ENCODE measurements around the gene REV3L. TPM values are rescaled to one million over a fixed set of nuclear protein-coding genes. Genes with fewer than 3 reads are reported as not detected.

REV3L gene, protein sequence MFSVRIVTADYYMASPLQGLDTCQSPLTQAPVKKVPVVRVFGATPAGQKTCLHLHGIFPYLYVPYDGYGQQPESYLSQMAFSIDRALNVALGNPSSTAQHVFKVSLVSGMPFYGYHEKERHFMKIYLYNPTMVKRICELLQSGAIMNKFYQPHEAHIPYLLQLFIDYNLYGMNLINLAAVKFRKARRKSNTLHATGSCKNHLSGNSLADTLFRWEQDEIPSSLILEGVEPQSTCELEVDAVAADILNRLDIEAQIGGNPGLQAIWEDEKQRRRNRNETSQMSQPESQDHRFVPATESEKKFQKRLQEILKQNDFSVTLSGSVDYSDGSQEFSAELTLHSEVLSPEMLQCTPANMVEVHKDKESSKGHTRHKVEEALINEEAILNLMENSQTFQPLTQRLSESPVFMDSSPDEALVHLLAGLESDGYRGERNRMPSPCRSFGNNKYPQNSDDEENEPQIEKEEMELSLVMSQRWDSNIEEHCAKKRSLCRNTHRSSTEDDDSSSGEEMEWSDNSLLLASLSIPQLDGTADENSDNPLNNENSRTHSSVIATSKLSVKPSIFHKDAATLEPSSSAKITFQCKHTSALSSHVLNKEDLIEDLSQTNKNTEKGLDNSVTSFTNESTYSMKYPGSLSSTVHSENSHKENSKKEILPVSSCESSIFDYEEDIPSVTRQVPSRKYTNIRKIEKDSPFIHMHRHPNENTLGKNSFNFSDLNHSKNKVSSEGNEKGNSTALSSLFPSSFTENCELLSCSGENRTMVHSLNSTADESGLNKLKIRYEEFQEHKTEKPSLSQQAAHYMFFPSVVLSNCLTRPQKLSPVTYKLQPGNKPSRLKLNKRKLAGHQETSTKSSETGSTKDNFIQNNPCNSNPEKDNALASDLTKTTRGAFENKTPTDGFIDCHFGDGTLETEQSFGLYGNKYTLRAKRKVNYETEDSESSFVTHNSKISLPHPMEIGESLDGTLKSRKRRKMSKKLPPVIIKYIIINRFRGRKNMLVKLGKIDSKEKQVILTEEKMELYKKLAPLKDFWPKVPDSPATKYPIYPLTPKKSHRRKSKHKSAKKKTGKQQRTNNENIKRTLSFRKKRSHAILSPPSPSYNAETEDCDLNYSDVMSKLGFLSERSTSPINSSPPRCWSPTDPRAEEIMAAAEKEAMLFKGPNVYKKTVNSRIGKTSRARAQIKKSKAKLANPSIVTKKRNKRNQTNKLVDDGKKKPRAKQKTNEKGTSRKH (N-terminal part only)
- 3.5 TPM for polyA plus RNA-seq (2013, experiment 1 of 2)
- 2.2 TPM for polyA plus RNA-seq (2013, experiment 2 of 2)

DNA sequence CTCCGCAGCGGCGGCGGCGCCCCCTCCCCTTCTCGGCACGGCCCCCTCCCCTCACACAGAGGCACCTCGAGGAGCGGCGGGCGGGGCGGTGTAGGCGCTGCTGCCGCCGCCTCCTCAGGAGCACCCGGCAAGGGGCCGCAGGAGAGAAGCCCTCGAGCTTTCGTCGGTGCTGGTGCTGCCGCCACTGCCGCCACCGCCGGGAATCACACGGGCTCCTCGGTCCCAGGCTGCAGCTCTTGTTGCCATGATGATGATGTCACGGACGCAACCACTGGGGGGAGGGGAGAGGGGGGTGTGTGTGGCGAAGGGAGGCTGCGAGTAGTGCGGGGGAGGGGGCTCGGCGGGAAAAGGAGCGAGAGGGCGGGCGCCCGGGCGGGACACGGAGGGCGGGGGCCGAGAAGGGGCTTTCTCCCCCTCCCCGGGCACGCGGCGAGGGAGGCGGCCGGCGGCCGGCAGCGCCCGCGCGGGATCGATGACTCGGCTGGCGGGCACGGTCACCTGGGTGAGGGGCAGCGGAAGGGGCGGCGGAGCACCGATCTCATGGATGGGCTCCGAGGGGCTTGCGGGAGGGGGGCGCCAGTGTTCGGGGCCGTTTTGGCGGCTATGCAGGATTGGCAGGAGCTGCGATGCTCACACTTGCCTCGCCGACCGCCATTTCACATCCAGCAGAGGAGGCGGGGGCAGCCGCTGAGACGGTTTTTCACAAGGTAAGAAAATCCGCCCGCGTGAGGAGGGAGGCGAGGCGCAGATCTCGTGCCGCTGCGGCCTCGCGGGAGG, at the start of gene REV3L:
REV3L (minus strand) TSS at position 260 of the 777 bp plus-strand sequence. CDS start 330 bp downstream, outside the sequence.
- H3K4me2 ChIP-seq (ENCODE audit: low read length) = peak within 1 kb of the TSS; percentile 66
- no peaks in the 10 kb centered on the region for H3K36me3 ChIP-seq (ENCODE audit: control insufficient read depth, insufficient read depth, low read length)
- H4K5ac ChIP-seq (ENCODE audit: low read length) = no peak within 1 kb of the TSS
- no CpG with 5 or more reads among the region's 84 CpGs for WGBS (ENCODE audit: extremely low coverage, insufficient coverage, low lambda C conversion rate)
- DNase-seq = peak; percentile 96
- H3K4me1 ChIP-seq (ENCODE audit: control insufficient read depth, low read depth, low read length) = peaks cover 5% of the 10 kb centered on the region
- peak within 1 kb of the TSS; percentile 93 for H3K9ac ChIP-seq (ENCODE audit: low read length)
- H3K18ac ChIP-seq (ENCODE audit: low read length) = peak within 1 kb of the TSS; percentile 79
- no peak within 1 kb of the TSS for H2BK15ac ChIP-seq (replicated peaks; ENCODE audit: low read depth)
- H3K4ac ChIP-seq (ENCODE audit: low read depth, low read length) = peak within 1 kb of the TSS; percentile 77
- peak within 1 kb of the TSS; percentile 88 for H3K4me3 ChIP-seq (ENCODE audit: low read length)
- peak within 1 kb of the TSS; percentile 67 for H2BK5ac ChIP-seq (ENCODE audit: low read length)
- no peak within 1 kb of the TSS for H4K8ac ChIP-seq (ENCODE audit: low read depth, low read length)
- H3K23ac ChIP-seq (ENCODE audit: low read length) = peak within 1 kb of the TSS; percentile 33
- peaks cover 2% of the 10 kb centered on the region for H3K27me3 ChIP-seq (ENCODE audit: insufficient read depth, low read length, poor library complexity)
- peak within 1 kb of the TSS; percentile 64 for H2BK120ac ChIP-seq (ENCODE audit: low read depth, low read length)
- peaks cover 1% of the 10 kb centered on the region for H3K79me2 ChIP-seq (ENCODE audit: control insufficient read depth, insufficient read depth, low read length)
- no peak within 1 kb of the TSS for H2AK5ac ChIP-seq (ENCODE audit: low read length)
- H3K79me1 ChIP-seq (ENCODE audit: low read length) = peaks cover 7% of the 10 kb centered on the region
- H3K27ac ChIP-seq (ENCODE audit: low read depth, low read length) = peak within 1 kb of the TSS; percentile 100
- peak within 1 kb of the TSS; percentile 98 for H3K56ac ChIP-seq (ENCODE audit: low read length)

DNA sequence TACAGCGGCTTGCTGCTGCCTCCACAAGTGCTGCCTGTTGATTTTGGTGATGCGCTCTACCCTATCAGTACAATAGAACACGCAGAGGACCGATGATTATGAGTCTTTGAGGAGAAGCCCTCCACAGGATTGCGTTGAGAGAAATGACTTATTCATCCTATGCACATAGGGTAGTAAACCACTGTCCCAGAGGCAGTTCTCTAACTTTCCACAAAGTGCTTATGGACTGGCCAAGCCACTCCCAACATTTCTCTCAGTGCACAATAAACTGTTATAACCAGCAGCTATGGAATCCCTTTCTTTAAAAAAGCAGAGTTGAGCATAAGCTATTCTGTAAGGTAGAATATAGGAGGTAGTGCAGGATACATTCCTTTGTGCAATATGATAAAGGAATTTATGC, 48.2 kb upstream of the REV3L start:
- H3K4me1 ChIP-seq (ENCODE audit: control insufficient read depth, low read depth, low read length) = peaks cover 3% of the 10 kb centered on the region
- H4K8ac ChIP-seq (ENCODE audit: low read depth, low read length) = no peak overlapping the region
- H3K27ac ChIP-seq (ENCODE audit: low read depth, low read length) = no peak overlapping the region
- no peak overlapping the region for H3K23ac ChIP-seq (ENCODE audit: low read length)
- H3K4me3 ChIP-seq (ENCODE audit: low read length) = no peak overlapping the region
- WGBS (ENCODE audit: extremely low coverage, insufficient coverage, low lambda C conversion rate) = no CpG with 5 or more reads among the region's 5 CpGs
- H4K5ac ChIP-seq (ENCODE audit: low read length) = no peak overlapping the region
- H3K56ac ChIP-seq (ENCODE audit: low read length) = no peak overlapping the region
- H3K4me2 ChIP-seq (ENCODE audit: low read length) = no peak overlapping the region
- H3K36me3 ChIP-seq (ENCODE audit: control insufficient read depth, insufficient read depth, low read length) = no peaks in the 10 kb centered on the region
- H3K18ac ChIP-seq (ENCODE audit: low read length) = no peak overlapping the region
- no peak overlapping the region for H2BK15ac ChIP-seq (replicated peaks; ENCODE audit: low read depth)
- no peak overlapping the region for H2BK5ac ChIP-seq (ENCODE audit: low read length)
- no peaks in the 10 kb centered on the region for H3K27me3 ChIP-seq (ENCODE audit: insufficient read depth, low read length, poor library complexity)
- no peaks in the 10 kb centered on the region for H3K79me2 ChIP-seq (ENCODE audit: control insufficient read depth, insufficient read depth, low read length)
- no peak overlapping the region for H2AK5ac ChIP-seq (ENCODE audit: low read length)
- DNase-seq = no peak
- H3K4ac ChIP-seq (ENCODE audit: low read depth, low read length) = no peak overlapping the region
- no peak overlapping the region for H3K9ac ChIP-seq (ENCODE audit: low read length)
- no peak overlapping the region for H2BK120ac ChIP-seq (ENCODE audit: low read depth, low read length)
- no peaks in the 10 kb centered on the region for H3K79me1 ChIP-seq (ENCODE audit: low read length)

DNA sequence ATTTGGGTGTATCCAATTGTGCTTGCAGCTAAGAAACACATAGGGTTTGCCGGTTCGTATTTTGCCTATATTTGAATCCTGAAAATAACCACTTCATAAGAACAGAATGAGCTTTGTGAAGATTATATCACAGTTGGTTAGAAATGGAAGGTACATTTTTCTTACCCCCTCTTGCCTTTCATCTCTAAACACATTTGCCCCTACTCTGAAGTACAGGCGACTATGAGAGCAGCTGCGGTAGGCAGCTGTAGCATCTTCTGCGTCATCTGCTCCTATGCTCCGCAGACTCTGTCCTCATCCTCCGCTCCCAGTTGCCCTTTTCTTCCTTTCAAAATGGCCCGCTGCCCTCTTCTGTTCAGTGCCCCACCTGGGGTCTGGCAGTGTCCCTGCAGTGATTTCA, 47.6 kb upstream of the REV3L start:
- Histone ChIP-seq H4K5ac (ENCODE audit: low read length) (no peak overlapping the region), H3K4me2 (ENCODE audit: low read length) (no peak overlapping the region), H2BK5ac (ENCODE audit: low read length) (no peak overlapping the region)

DNA sequence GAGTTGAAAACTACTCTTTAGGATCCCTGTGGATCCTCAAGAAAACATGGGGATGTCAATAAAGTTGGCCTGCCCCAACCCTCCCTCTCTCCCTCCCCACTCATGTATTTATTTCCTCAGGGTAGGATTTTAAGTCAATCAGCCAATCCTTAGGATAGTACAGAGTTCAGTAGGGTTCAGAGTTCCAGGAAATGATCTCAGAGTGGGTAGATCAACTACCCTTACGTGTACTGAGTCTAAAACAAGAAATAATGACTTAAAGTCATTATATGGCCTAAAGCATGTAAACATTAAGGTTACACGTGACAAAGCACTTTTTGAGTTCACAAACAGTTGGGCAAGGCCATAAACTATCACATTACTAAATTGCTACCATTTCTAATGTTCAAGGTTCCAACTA, 47.2 kb upstream of the REV3L start:
- Histone ChIP-seq H3K18ac (ENCODE audit: low read length) (no peak overlapping the region), H3K4ac (ENCODE audit: low read depth, low read length) (no peak overlapping the region), H2BK120ac (ENCODE audit: low read depth, low read length) (no peak overlapping the region), H2BK15ac (replicated peaks; ENCODE audit: low read depth) (no peak overlapping the region), H3K27me3 (ENCODE audit: insufficient read depth, low read length, poor library complexity) (no peaks in the 10 kb centered on the region), H3K27ac (ENCODE audit: low read depth, low read length) (no peak overlapping the region), H4K8ac (ENCODE audit: low read depth, low read length) (no peak overlapping the region), H3K23ac (ENCODE audit: low read length) (no peak overlapping the region), H2BK5ac (ENCODE audit: low read length) (no peak overlapping the region), H3K4me3 (ENCODE audit: low read length) (no peak overlapping the region), H3K36me3 (ENCODE audit: control insufficient read depth, insufficient read depth, low read length) (no peaks in the 10 kb centered on the region), H3K56ac (ENCODE audit: low read length) (no peak overlapping the region), H3K79me2 (ENCODE audit: control insufficient read depth, insufficient read depth, low read length) (no peaks in the 10 kb centered on the region), H4K5ac (ENCODE audit: low read length) (no peak overlapping the region), H3K79me1 (ENCODE audit: low read length) (no peaks in the 10 kb centered on the region), H2AK5ac (ENCODE audit: low read length) (no peak overlapping the region), H3K4me1 (ENCODE audit: control insufficient read depth, low read depth, low read length) (peaks cover 3% of the 10 kb centered on the region), H3K9ac (ENCODE audit: low read length) (no peak overlapping the region), H3K4me2 (ENCODE audit: low read length) (no peak overlapping the region)
- no peak for DNase-seq
- no CpG with 5 or more reads among the region's 2 CpGs for WGBS (ENCODE audit: extremely low coverage, insufficient coverage, low lambda C conversion rate)

More for the DNA sequence above, 47.6 kb upstream of the REV3L start:
- H3K4me3 ChIP-seq (ENCODE audit: low read length) = no peak overlapping the region
- peaks cover 3% of the 10 kb centered on the region for H3K4me1 ChIP-seq (ENCODE audit: control insufficient read depth, low read depth, low read length)
- no CpG with 5 or more reads among the region's 8 CpGs for WGBS (ENCODE audit: extremely low coverage, insufficient coverage, low lambda C conversion rate)
- no peak for DNase-seq
- H3K23ac ChIP-seq (ENCODE audit: low read length) = no peak overlapping the region
- no peak overlapping the region for H4K8ac ChIP-seq (ENCODE audit: low read depth, low read length)
- no peaks in the 10 kb centered on the region for H3K27me3 ChIP-seq (ENCODE audit: insufficient read depth, low read length, poor library complexity)
- H2BK15ac ChIP-seq (replicated peaks; ENCODE audit: low read depth) = no peak overlapping the region
- no peak overlapping the region for H3K56ac ChIP-seq (ENCODE audit: low read length)
- no peak overlapping the region for H2AK5ac ChIP-seq (ENCODE audit: low read length)
- H3K18ac ChIP-seq (ENCODE audit: low read length) = no peak overlapping the region
- H3K27ac ChIP-seq (ENCODE audit: low read depth, low read length) = no peak overlapping the region
- no peaks in the 10 kb centered on the region for H3K36me3 ChIP-seq (ENCODE audit: control insufficient read depth, insufficient read depth, low read length)
- no peaks in the 10 kb centered on the region for H3K79me2 ChIP-seq (ENCODE audit: control insufficient read depth, insufficient read depth, low read length)
- H3K4ac ChIP-seq (ENCODE audit: low read depth, low read length) = no peak overlapping the region
- H3K9ac ChIP-seq (ENCODE audit: low read length) = no peak overlapping the region
- no peak overlapping the region for H2BK120ac ChIP-seq (ENCODE audit: low read depth, low read length)
- no peaks in the 10 kb centered on the region for H3K79me1 ChIP-seq (ENCODE audit: low read length)

DNA sequence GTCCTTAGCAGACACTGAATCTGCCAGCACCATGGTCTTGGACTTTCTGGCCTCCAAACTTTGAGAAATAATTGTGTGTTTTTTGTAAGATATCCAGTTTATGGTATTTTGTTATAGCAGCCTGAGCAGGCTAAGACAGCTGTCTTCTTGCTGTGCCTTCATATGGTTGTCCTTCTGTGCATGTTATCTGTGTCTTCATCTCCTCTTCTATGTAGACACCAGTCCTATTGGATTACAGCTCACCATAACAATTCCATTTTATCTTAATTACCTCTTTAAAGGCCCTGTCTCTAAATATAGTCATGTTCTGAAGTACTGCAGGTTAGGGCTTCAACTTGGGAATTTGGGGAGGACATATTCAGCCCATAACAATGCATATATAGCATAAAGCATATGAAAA, 44.3 kb upstream of the REV3L start:
- Histone ChIP-seq H3K4ac (ENCODE audit: low read depth, low read length) (no peak overlapping the region), H3K23ac (ENCODE audit: low read length) (no peak overlapping the region), H3K27me3 (ENCODE audit: insufficient read depth, low read length, poor library complexity) (no peaks in the 10 kb centered on the region), H2BK120ac (ENCODE audit: low read depth, low read length) (no peak overlapping the region), H3K79me2 (ENCODE audit: control insufficient read depth, insufficient read depth, low read length) (no peaks in the 10 kb centered on the region), H2AK5ac (ENCODE audit: low read length) (no peak overlapping the region), H3K79me1 (ENCODE audit: low read length) (no peaks in the 10 kb centered on the region), H3K9ac (ENCODE audit: low read length) (no peak overlapping the region), H3K18ac (ENCODE audit: low read length) (no peak overlapping the region), H4K5ac (ENCODE audit: low read length) (no peak overlapping the region), H3K4me3 (ENCODE audit: low read length) (no peak overlapping the region), H3K56ac (ENCODE audit: low read length) (no peak overlapping the region), H3K27ac (ENCODE audit: low read depth, low read length) (no peak overlapping the region), H3K4me2 (ENCODE audit: low read length) (no peak overlapping the region), H2BK15ac (replicated peaks; ENCODE audit: low read depth) (no peak overlapping the region), H4K8ac (ENCODE audit: low read depth, low read length) (no peak overlapping the region), H3K36me3 (ENCODE audit: control insufficient read depth, insufficient read depth, low read length) (no peaks in the 10 kb centered on the region), H2BK5ac (ENCODE audit: low read length) (no peak overlapping the region), H3K4me1 (ENCODE audit: control insufficient read depth, low read depth, low read length) (no peaks in the 10 kb centered on the region)
- DNase-seq = no peak

All from mesendoderm (in vitro differentiated cells).